ENCODE results near the gene SSRP1.

- TF ChIP-seq SUZ12 (IDR thresholded peaks at IDR 0.05; ENCODE audit: extremely low read depth, insufficient read depth, insufficient read length) (no peak), YY1 (IDR thresholded peaks at IDR 0.05; ENCODE audit: insufficient read depth, insufficient read length) (no peak), ZNF274 (IDR thresholded peaks at IDR 0.05; ENCODE audit: low read depth, low read length) (no peak)
Measured at GRCh38 chr11:57368106-57368844, 32.6 kb upstream of the SSRP1 start.
